Loucy (cell line): ENCODE measurements around the gene MAN1B1.

Source experiments
- H2AFZ ChIP-seq: fragments of 200-600 bp; sonication (generic); 2 replicates; pipeline ENCODE4 v1.6.0; 2016; ENCODE audit warnings: antibody characterized with exemption, mild to moderate bottlenecking, low read length, moderate library complexity
- H3F3A ChIP-seq: fragments of 200-600 bp; 2 replicates; pipeline ENCODE4 v1.6.0; 2016; ENCODE audit warnings: antibody characterized with exemption, low read depth, mild to moderate bottlenecking
- H3K27me3 ChIP-seq: fragments of 200-600 bp; sonication (generic); 2 replicates; pipeline ENCODE4 v1.6.1; 2014; ENCODE audit warnings: low read length, mild to moderate bottlenecking; ENCODE audit not compliant: insufficient read depth, poor library complexity, severe bottlenecking
- H3K36me3 ChIP-seq: fragments of 200-600 bp; sonication (generic); 2 replicates; pipeline ENCODE4 v1.6.1; 2016; ENCODE audit warnings: low read length; ENCODE audit not compliant: insufficient read depth
- H3K4me1 ChIP-seq: fragments of 200-600 bp; sonication (generic); 2 replicates; pipeline ENCODE4 v1.5.1; 2014; ENCODE audit warnings: low read length, mild to moderate bottlenecking; ENCODE audit not compliant: insufficient read depth, poor library complexity, severe bottlenecking
- H3K4me2 ChIP-seq: fragments of 200-600 bp; sonication (generic); 2 replicates; pipeline ENCODE4 v1.6.0; 2014; ENCODE audit warnings: antibody characterized with exemption, low read length, low read depth, mild to moderate bottlenecking; ENCODE audit not compliant: poor library complexity, severe bottlenecking
- H3K4me3 ChIP-seq: fragments of 200-600 bp; sonication (generic); 2 replicates; pipeline ENCODE4 v1.5.1; 2014; ENCODE audit warnings: low read length, mild to moderate bottlenecking, mixed read lengths; ENCODE audit not compliant: poor library complexity, severe bottlenecking
- H3K79me2 ChIP-seq: fragments of 200-600 bp; sonication (generic); 2 replicates; pipeline ENCODE4 v1.6.1; 2014; ENCODE audit warnings: low read length; ENCODE audit not compliant: insufficient read depth
- H3K9ac ChIP-seq: fragments of 200-600 bp; sonication (generic); 2 replicates; pipeline ENCODE4 v1.6.0; 2014; ENCODE audit warnings: mild to moderate bottlenecking, low read depth, low read length, moderate library complexity; ENCODE audit not compliant: poor library complexity, severe bottlenecking
- H3K9me2 ChIP-seq: fragments of 200-600 bp; sonication (generic); replicated peaks from 2 replicates; pipeline ENCODE4 v1.6.1; 2016; ENCODE audit warnings: low read depth, low read length, mixed read lengths
- H3K9me3 ChIP-seq: fragments of 200-600 bp; sonication (generic); 2 replicates; pipeline ENCODE4 v1.6.1; 2014; ENCODE audit warnings: mild to moderate bottlenecking, antibody characterized with exemption, low read length, low read depth; ENCODE audit not compliant: insufficient read depth
- H4K20me1 ChIP-seq: fragments of 200-600 bp; sonication (generic); 2 replicates; pipeline ENCODE4 v1.6.0; 2014; ENCODE audit warnings: antibody characterized with exemption, low read length, mild to moderate bottlenecking; ENCODE audit not compliant: insufficient read depth, poor library complexity, severe bottlenecking
- CTCF ChIP-seq: fragments of 200-600 bp; sonication (generic); conservative IDR thresholded peaks from 2 replicates; pipeline ENCODE4 v1.5.1; 2014; ENCODE audit warnings: mild to moderate bottlenecking, antibody characterized with exemption, low read length
- EZH2phosphoT487 ChIP-seq: fragments of 200-600 bp; IDR thresholded peaks from 2 replicates; pipeline ENCODE4 v1.6.1; 2018; ENCODE audit warnings: antibody characterized with exemption, mild to moderate bottlenecking, moderate library complexity, borderline replicate concordance

MAN1B1 gene

GRCh38 chr9:137079401-137079787 is 7.4 kb upstream of the MAN1B1 start:
- TF ChIP-seq CTCF, result no peak
- TF ChIP-seq EZH2phosphoT487, result no peak
- Histone ChIP-seq H3K27me3 (no peaks in the 10 kb centered on the region), H3K4me1 (no peaks in the 10 kb centered on the region), H3K36me3 (no peaks in the 10 kb centered on the region), H3K4me3 (no peak overlapping the region), H2AFZ (no peak overlapping the region), H3K9me3 (no peaks in the 10 kb centered on the region), H3K79me2 (peaks cover 5% of the 10 kb centered on the region; the same call in 1 of the 2 replicates), H4K20me1 (peaks cover 5% of the 10 kb centered on the region), H3K4me2 (no peak overlapping the region), H3K9ac (no peak overlapping the region), H3K9me2 (no peaks in the 10 kb centered on the region), H3F3A (no peaks in the 10 kb centered on the region)

- no peaks in the 10 kb centered on the region for H3F3A ChIP-seq
- no peak overlapping the region for H3K4me3 ChIP-seq
- peaks cover 5% of the 10 kb centered on the region for H4K20me1 ChIP-seq
- no peaks in the 10 kb centered on the region for H3K9me2 ChIP-seq
- peaks cover 5% of the 10 kb centered on the region; the same call in 1 of the 2 replicates for H3K79me2 ChIP-seq
- H3K4me2 ChIP-seq, result no peak overlapping the region
- no peaks in the 10 kb centered on the region for H3K4me1 ChIP-seq
- no peak for TF ChIP-seq CTCF
- no peak for TF ChIP-seq EZH2phosphoT487
- H2AFZ ChIP-seq, result no peak overlapping the region
- H3K9ac ChIP-seq, result no peak overlapping the region
- no peaks in the 10 kb centered on the region for H3K36me3 ChIP-seq
- H3K27me3 ChIP-seq, result no peaks in the 10 kb centered on the region
- H3K9me3 ChIP-seq, result no peaks in the 10 kb centered on the region
Observed at GRCh38 chr9:137080260-137081122, 6.3 kb upstream of the MAN1B1 start.

GRCh38 chr9:137082222-137082924 is 4.4 kb upstream of the MAN1B1 start:
- H3K4me1 ChIP-seq, result peaks cover 3% of the 10 kb centered on the region
- no peak overlapping the region for H3K4me3 ChIP-seq
- H4K20me1 ChIP-seq, result peaks cover 5% of the 10 kb centered on the region

More at GRCh38 chr9:137082222-137082924, 4.4 kb upstream of the MAN1B1 start:
- Histone ChIP-seq H3F3A (no peaks in the 10 kb centered on the region), H2AFZ (no peak overlapping the region), H3K4me2 (no peak overlapping the region), H3K9me3 (no peaks in the 10 kb centered on the region), H3K9me2 (no peaks in the 10 kb centered on the region), H3K9ac (no peak overlapping the region), H3K79me2 (peaks cover 9% of the 10 kb centered on the region), H3K27me3 (no peaks in the 10 kb centered on the region), H3K36me3 (no peaks in the 10 kb centered on the region)
- no peak for TF ChIP-seq CTCF
- no peak for TF ChIP-seq EZH2phosphoT487
